ENCODE measurements around the gene PAQR4.

Gene PAQR4

GRCh38 chr16:2979669-2980226, 10.6 kb downstream of the PAQR4 start:
- peaks cover 0 to 37% (median 22%) of the 10 kb centered on the region in 4 experiments for H3K4me1 ChIP-seq (ENCODE audit: control extremely low read depth in 1 of 4, control insufficient read depth in 4 of 4, insufficient read depth in 4 of 4, low read length in 3 of 4)
- peaks cover 0 to 36% (median 7%) of the 10 kb centered on the region in 4 experiments for H3K36me3 ChIP-seq (ENCODE audit: control insufficient read depth in 4 of 4, insufficient read depth in 4 of 4, low read length in 3 of 4)
- no peaks in the 10 kb centered on the region for H3K9me3 ChIP-seq (ENCODE audit: control extremely low read depth in 1 of 5, control insufficient read depth in 4 of 5, insufficient read depth in 2 of 5, low read depth in 1 of 5, low read length in 4 of 5)
- DNase-seq: no peak
- H3K27me3 ChIP-seq (replicated peaks in 2 of 5; ENCODE audit: control insufficient read depth in 4 of 5, insufficient read depth in 5 of 5, low read length in 4 of 5): no peaks in the 10 kb centered on the region
- peak overlapping the region in 1 of 2 experiments; percentile 25 for H3K27ac ChIP-seq (ENCODE audit: insufficient read depth in 1 of 2, low read depth in 1 of 2, low read length in 2 of 2, poor library complexity in 1 of 2, severe bottlenecking in 2 of 2)
- POLR2A ChIA-PET: interaction anchor here (1.3 kb wide), 1 partner anchor 10 kb away, joined by 4 read pairs; no protein-coding TSS in a partner anchor
- peak overlapping the region; percentile 34 to 95 (median 88) for H3K4me3 ChIP-seq (ENCODE audit: control insufficient read depth in 1 of 7, extremely low read depth in 1 of 7, insufficient read depth in 4 of 7, low read depth in 2 of 7, low read length in 6 of 7)
- WGBS (ENCODE audit: insufficient coverage): 14% methylated on average over 38 of the region's 43 CpGs
- CTCF ChIA-PET: interaction anchor here (1.9 to 2.7 kb wide), 2 partner anchors 8 to 12 kb away, joined by 5 to 10 read pairs; no protein-coding TSS in a partner anchor

DNA sequence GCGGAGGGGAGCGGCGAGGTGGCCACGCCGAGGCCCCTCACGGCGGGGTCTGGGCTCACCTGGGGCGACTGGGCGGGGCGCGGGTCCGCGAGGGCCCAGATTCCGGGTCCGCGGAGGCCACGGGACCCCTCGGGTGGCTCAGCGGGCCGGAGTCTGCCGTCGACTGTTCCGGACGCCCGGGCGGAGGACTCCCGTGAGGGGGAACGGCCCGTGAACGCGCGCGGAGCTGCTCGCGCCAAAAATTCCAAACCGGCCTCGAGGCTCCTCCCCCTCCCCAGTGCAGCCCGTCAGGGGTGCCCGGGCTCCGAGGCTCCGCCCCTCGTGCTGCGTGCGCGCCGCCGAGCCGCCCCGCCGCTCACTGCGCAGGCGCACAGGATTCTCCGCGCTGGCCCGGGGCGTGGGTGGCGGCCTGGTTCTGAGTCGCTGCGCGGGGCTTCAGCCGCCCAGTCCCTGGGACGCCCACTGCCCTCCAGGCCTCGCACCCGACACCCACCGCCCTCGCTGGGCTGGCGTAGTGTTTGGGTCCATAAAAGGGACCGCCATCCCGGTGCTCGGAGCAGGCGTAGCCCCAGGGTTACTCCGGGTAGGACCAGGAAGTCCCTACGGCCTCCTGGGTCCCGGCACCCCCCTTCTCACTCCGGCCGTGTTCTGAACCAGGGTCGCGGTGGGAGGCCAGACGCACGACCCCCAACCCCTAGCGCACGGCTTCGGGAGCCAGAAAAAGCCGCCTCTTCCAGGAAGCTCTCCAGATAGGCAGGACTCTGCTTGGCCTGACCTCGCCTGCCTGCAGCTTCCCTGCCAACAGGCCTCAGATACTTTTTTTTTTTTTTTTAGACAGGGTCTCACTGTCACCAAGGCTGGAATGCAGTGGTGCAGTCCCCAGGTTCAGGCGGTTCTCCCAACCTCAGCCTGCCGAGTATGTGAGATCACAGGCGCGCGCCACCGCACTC, 11.4 kb downstream of the PAQR4 start, which contains the start of gene PKMYT1:
PKMYT1 (minus strand) TSS at position 220 of the 950 bp plus-strand sequence. CDS start 789 bp downstream, outside the sequence.
- peaks cover 0 to 28% (median 4%) of the 10 kb centered on the region in 4 experiments for H3K36me3 ChIP-seq (ENCODE audit: control insufficient read depth in 4 of 4, insufficient read depth in 4 of 4, low read length in 3 of 4)
- H3K4me1 ChIP-seq (ENCODE audit: control extremely low read depth in 1 of 4, control insufficient read depth in 4 of 4, insufficient read depth in 4 of 4, low read length in 3 of 4): peaks cover 0 to 37% (median 22%) of the 10 kb centered on the region in 4 experiments
- POLR2A ChIA-PET: interaction anchor here (0.6 to 1.3 kb wide), 3 partner anchors 10 to 808 kb away, joined by 3 to 5 read pairs (median 4); no protein-coding TSS in a partner anchor
- 4% methylated on average over 72 of the region's 91 CpGs for WGBS (ENCODE audit: insufficient coverage)
- H3K27me3 ChIP-seq (replicated peaks in 2 of 5; ENCODE audit: control insufficient read depth in 4 of 5, insufficient read depth in 5 of 5, low read length in 4 of 5): no peaks in the 10 kb centered on the region
- H3K9me3 ChIP-seq (ENCODE audit: control extremely low read depth in 1 of 5, control insufficient read depth in 4 of 5, insufficient read depth in 2 of 5, low read depth in 1 of 5, low read length in 4 of 5): no peaks in the 10 kb centered on the region
- peak; percentile 81 to 91 (median 88) for DNase-seq
- H3K27ac ChIP-seq (ENCODE audit: insufficient read depth in 1 of 2, low read depth in 1 of 2, low read length in 2 of 2, poor library complexity in 1 of 2, severe bottlenecking in 2 of 2): peak within 1 kb of the TSS; percentile 74 to 89
- CTCF ChIA-PET: interaction anchor here (0.6 to 2.7 kb wide), 6 partner anchors 9 to 47 kb away, joined by 3 to 10 read pairs (median 4); no protein-coding TSS in a partner anchor
- H3K4me3 ChIP-seq (ENCODE audit: control insufficient read depth in 1 of 7, extremely low read depth in 1 of 7, insufficient read depth in 4 of 7, low read depth in 2 of 7, low read length in 6 of 7): peak within 1 kb of the TSS; percentile 34 to 95 (median 88)

DNA sequence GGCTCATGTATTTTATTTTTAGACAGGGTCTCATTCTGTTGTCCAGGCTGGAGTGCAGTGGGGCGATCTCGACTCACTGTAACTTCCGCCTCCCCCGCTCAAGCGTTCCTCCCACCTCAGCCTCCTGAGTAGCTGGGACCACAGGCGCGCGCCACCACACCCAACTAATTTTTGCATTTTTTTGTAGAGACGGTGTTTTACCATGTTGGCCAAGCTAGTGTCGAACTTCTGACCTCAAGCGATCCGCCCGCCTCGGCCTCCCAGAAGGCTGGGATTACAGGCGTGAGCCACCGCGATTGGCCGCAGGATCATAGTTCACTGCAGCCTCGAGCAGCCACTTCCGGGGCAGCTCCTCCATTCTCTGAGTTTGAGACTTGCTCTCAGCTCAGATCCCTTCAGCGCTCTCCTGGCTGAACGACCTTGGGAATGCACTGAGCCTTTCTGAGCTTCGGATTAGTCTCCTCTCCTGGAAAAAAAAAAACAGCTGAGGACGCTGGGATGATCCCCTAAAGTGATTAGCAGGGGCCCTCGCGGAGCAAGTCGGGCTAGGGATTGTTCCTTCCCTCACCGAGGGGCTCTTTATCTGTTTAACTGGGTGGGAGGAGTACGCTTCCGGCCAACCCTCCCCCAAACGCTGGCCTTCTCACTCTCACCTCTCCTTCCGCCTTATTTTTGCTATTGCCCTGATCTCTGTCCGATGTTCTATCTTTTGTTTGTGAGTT, 12.2 kb downstream of the PAQR4 start:
- 85% methylated on average over 30 of the region's 33 CpGs for whole genome bisulfite sequencing (ENCODE audit: insufficient coverage)
- peak overlapping the region in 4 of 7 experiments; percentile 82 to 95 (median 88) for H3K4me3 ChIP-seq (ENCODE audit: control insufficient read depth in 1 of 7, extremely low read depth in 1 of 7, insufficient read depth in 4 of 7, low read depth in 2 of 7, low read length in 6 of 7)
- POLR2A ChIA-PET: no interaction called here
- CTCF ChIA-PET: interaction anchor here (0.9 to 2.7 kb wide), 5 partner anchors 10 to 15 kb away, joined by 3 to 10 read pairs (median 4); no protein-coding TSS in a partner anchor
- peaks cover 0 to 20% (median 1%) of the 10 kb centered on the region in 4 experiments for H3K36me3 ChIP-seq (ENCODE audit: control insufficient read depth in 4 of 4, insufficient read depth in 4 of 4, low read length in 3 of 4)
- DNase-seq: no peak
- no peaks in the 10 kb centered on the region for H3K9me3 ChIP-seq (ENCODE audit: control extremely low read depth in 1 of 5, control insufficient read depth in 4 of 5, insufficient read depth in 2 of 5, low read depth in 1 of 5, low read length in 4 of 5)
- peak overlapping the region in 1 of 2 experiments; percentile 89 for H3K27ac ChIP-seq (ENCODE audit: insufficient read depth in 1 of 2, low read depth in 1 of 2, low read length in 2 of 2, poor library complexity in 1 of 2, severe bottlenecking in 2 of 2)
- peaks cover 0 to 37% (median 22%) of the 10 kb centered on the region in 4 experiments for H3K4me1 ChIP-seq (ENCODE audit: control extremely low read depth in 1 of 4, control insufficient read depth in 4 of 4, insufficient read depth in 4 of 4, low read length in 3 of 4)
- H3K27me3 ChIP-seq (replicated peaks in 2 of 5; ENCODE audit: control insufficient read depth in 4 of 5, insufficient read depth in 5 of 5, low read length in 4 of 5): no peaks in the 10 kb centered on the region

DNA sequence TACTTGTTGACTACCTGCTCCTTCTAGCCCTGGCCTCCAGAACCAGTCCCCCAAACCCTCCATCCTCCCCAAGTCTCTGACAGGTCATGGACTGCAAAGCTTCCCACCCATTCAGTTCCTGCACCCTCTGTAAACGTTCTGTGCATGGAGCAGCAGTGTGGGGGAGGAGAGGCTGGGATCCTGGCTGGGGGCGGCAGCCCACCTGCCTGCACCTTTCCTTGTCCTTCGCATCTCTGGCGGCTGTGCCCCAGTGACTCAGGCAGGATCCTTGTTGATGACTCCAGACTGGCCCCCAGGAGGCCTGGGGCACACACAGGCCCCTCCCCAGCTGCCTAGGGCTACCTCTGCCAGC, 12.7 kb downstream of the PAQR4 start:
- Histone ChIP-seq H3K27me3 (replicated peaks in 2 of 5; ENCODE audit: control insufficient read depth in 4 of 5, insufficient read depth in 5 of 5, low read length in 4 of 5) (no peaks in the 10 kb centered on the region), H3K4me3 (ENCODE audit: control insufficient read depth in 1 of 7, extremely low read depth in 1 of 7, insufficient read depth in 4 of 7, low read depth in 2 of 7, low read length in 6 of 7) (no peak overlapping the region), H3K9me3 (ENCODE audit: control extremely low read depth in 1 of 5, control insufficient read depth in 4 of 5, insufficient read depth in 2 of 5, low read depth in 1 of 5, low read length in 4 of 5) (no peaks in the 10 kb centered on the region), H3K36me3 (ENCODE audit: control insufficient read depth in 4 of 4, insufficient read depth in 4 of 4, low read length in 3 of 4) (peaks cover 0 to 15% (median 0%) of the 10 kb centered on the region in 4 experiments), H3K4me1 (ENCODE audit: control extremely low read depth in 1 of 4, control insufficient read depth in 4 of 4, insufficient read depth in 4 of 4, low read length in 3 of 4) (peaks cover 0 to 37% (median 22%) of the 10 kb centered on the region in 4 experiments), H3K27ac (ENCODE audit: insufficient read depth in 1 of 2, low read depth in 1 of 2, low read length in 2 of 2, poor library complexity in 1 of 2, severe bottlenecking in 2 of 2) (peak overlapping the region in 1 of 2 experiments; percentile 89)
- ChIA-PET POLR2A (no interaction called here), CTCF (interaction anchor here (1.1 to 2.7 kb wide), 3 partner anchors 12 to 16 kb away, joined by 3 to 10 read pairs (median 4); no protein-coding TSS in a partner anchor)
- WGBS (ENCODE audit: insufficient coverage): 100% methylated on average over 2 of the region's 4 CpGs
- no peak for DNase-seq

DNA sequence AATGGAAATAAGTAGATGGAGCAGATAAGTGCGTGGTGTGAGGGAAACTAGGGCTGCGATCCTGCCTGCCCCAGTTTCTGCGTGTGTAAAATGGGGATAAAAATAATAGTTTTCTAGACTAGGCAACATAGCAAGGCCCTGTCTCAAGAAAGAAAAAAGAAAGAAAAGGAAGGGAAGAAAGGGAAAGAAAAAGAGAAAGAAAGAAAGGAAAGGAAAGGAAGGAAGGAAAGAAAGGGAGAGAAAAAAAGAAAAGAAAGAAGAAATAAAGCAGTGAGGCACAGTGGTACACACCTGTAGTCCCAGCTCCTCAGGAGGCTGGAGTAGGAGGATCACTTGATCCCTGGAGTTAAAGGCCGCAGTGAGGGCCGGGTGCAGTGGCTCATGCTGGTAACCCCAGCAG, 13.3 kb downstream of the PAQR4 start:
- DNase-seq: no peak
- Histone ChIP-seq H3K9me3 (ENCODE audit: control extremely low read depth in 1 of 5, control insufficient read depth in 4 of 5, insufficient read depth in 2 of 5, low read depth in 1 of 5, low read length in 4 of 5) (no peaks in the 10 kb centered on the region), H3K27me3 (replicated peaks in 2 of 5; ENCODE audit: control insufficient read depth in 4 of 5, insufficient read depth in 5 of 5, low read length in 4 of 5) (no peaks in the 10 kb centered on the region), H3K36me3 (ENCODE audit: control insufficient read depth in 4 of 4, insufficient read depth in 4 of 4, low read length in 3 of 4) (peaks cover 0 to 9% (median 0%) of the 10 kb centered on the region in 4 experiments), H3K4me3 (ENCODE audit: control insufficient read depth in 1 of 7, extremely low read depth in 1 of 7, insufficient read depth in 4 of 7, low read depth in 2 of 7, low read length in 6 of 7) (no peak overlapping the region), H3K27ac (ENCODE audit: insufficient read depth in 1 of 2, low read depth in 1 of 2, low read length in 2 of 2, poor library complexity in 1 of 2, severe bottlenecking in 2 of 2) (no peak overlapping the region), H3K4me1 (ENCODE audit: control extremely low read depth in 1 of 4, control insufficient read depth in 4 of 4, insufficient read depth in 4 of 4, low read length in 3 of 4) (peaks cover 0 to 37% (median 22%) of the 10 kb centered on the region in 4 experiments)
- CTCF ChIA-PET: interaction anchor here (1.1 to 2.7 kb wide), 8 partner anchors 13 to 62 kb away, joined by 3 to 10 read pairs (median 4); partner anchors contain the start of gene PAQR4
- 89% methylated on average over 5 of the region's 5 CpGs for WGBS (ENCODE audit: insufficient coverage)
- POLR2A ChIA-PET: no interaction called here

GRCh38 chr16:2983706-2984136, 14.6 kb downstream of the PAQR4 start:
- no peak overlapping the region for H3K27ac ChIP-seq (ENCODE audit: insufficient read depth in 1 of 2, low read depth in 1 of 2, low read length in 2 of 2, poor library complexity in 1 of 2, severe bottlenecking in 2 of 2)
- H3K4me3 ChIP-seq (ENCODE audit: control insufficient read depth in 1 of 7, extremely low read depth in 1 of 7, insufficient read depth in 4 of 7, low read depth in 2 of 7, low read length in 6 of 7): peak overlapping the region in 3 of 7 experiments; percentile 42 to 58 (median 43)
- H3K9me3 ChIP-seq (ENCODE audit: control extremely low read depth in 1 of 5, control insufficient read depth in 4 of 5, insufficient read depth in 2 of 5, low read depth in 1 of 5, low read length in 4 of 5): no peaks in the 10 kb centered on the region
- H3K36me3 ChIP-seq (ENCODE audit: control insufficient read depth in 4 of 4, insufficient read depth in 4 of 4, low read length in 3 of 4): no peaks in the 10 kb centered on the region
- H3K27me3 ChIP-seq (replicated peaks in 2 of 5; ENCODE audit: control insufficient read depth in 4 of 5, insufficient read depth in 5 of 5, low read length in 4 of 5): no peaks in the 10 kb centered on the region
- ChIA-PET POLR2A (no interaction called here), CTCF (interaction anchor here (0.8 to 1.6 kb wide), 8 partner anchors 9 to 44 kb away, joined by 3 to 5 read pairs (median 4); partner anchors contain the start of gene PAQR4)
- peak in 2 of 3 donors; percentile 60 to 65 for DNase-seq
- peaks cover 0 to 32% (median 22%) of the 10 kb centered on the region in 4 experiments for H3K4me1 ChIP-seq (ENCODE audit: control extremely low read depth in 1 of 4, control insufficient read depth in 4 of 4, insufficient read depth in 4 of 4, low read length in 3 of 4)
- WGBS (ENCODE audit: insufficient coverage): 5% methylated on average over 39 of the region's 42 CpGs
